ENCODE data around the gene CCDC197. TPM values are rescaled to one million over a fixed set of nuclear protein-coding genes. Genes with fewer than 3 reads are reported as not detected.

Gene CCDC197
- total and polyA plus RNA-seq, 3 donors from 2014 or later, result 5.6 to 31.0 (median 20.7) TPM

GRCh38 chr14:93964281-93964680 is 32.8 kb upstream of the CCDC197 start:
- H3K4me1 ChIP-seq, result no peaks in the 10 kb centered on the region
- H3K27ac ChIP-seq, result no peak overlapping the region
- intact Hi-C loops (cut with DNase I; ENCODE audit: low total_unique reads), result no loop called here
- no peaks in the 10 kb centered on the region for H3K9me3 ChIP-seq
- no peaks in the 10 kb centered on the region for H3K27me3 ChIP-seq
- no peak for TF ChIP-seq POLR2A (IDR thresholded peaks at IDR 0.05)
- TF ChIP-seq, protein P1, sequence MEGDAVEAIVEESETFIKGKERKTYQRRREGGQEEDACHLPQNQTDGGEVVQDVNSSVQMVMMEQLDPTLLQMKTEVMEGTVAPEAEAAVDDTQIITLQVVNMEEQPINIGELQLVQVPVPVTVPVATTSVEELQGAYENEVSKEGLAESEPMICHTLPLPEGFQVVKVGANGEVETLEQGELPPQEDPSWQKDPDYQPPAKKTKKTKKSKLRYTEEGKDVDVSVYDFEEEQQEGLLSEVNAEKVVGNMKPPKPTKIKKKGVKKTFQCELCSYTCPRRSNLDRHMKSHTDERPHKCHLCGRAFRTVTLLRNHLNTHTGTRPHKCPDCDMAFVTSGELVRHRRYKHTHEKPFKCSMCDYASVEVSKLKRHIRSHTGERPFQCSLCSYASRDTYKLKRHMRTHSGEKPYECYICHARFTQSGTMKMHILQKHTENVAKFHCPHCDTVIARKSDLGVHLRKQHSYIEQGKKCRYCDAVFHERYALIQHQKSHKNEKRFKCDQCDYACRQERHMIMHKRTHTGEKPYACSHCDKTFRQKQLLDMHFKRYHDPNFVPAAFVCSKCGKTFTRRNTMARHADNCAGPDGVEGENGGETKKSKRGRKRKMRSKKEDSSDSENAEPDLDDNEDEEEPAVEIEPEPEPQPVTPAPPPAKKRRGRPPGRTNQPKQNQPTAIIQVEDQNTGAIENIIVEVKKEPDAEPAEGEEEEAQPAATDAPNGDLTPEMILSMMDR (IDR thresholded peaks at IDR 0.05), result no peak
- no peak overlapping the region for H3K4me3 ChIP-seq
- H3K36me3 ChIP-seq (ENCODE audit: low read depth, missing control alignments), result no peaks in the 10 kb centered on the region
- 92 to 94% methylated on average over 10 of the region's 10 CpGs for WGBS, 2 donors
- DNase-seq, result no peak

DNA sequence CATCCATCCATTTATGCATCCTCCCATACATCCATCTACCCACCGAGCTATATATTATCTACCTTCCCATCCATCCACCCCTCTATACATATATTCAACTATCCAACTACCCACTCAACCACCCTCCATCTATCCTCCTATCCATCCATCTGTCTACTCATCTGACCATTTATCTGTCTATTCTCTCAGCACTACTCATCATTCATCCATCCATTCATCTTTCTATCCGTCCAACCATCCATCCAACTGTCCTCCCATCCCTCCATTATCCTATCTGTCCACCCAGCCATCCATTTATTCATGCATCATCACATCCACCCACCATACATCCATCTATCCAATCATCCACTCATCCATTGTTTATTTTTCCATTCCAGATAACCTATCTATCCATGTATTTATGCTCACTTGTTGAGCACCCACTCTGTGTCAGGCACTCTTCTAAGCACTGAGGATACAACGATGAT is 32.2 kb upstream of the CCDC197 start:
- no peaks in the 10 kb centered on the region for H3K27me3 ChIP-seq
- intact Hi-C loops (cut with DNase I; ENCODE audit: low total_unique reads), result no loop called here
- H3K4me3 ChIP-seq, result no peak overlapping the region
- no peak for DNase-seq
- 93 to 99% methylated on average over 3 of the region's 3 CpGs for WGBS, 2 donors
- H3K27ac ChIP-seq, result no peak overlapping the region
- no peaks in the 10 kb centered on the region for H3K9me3 ChIP-seq
- no peaks in the 10 kb centered on the region for H3K36me3 ChIP-seq (ENCODE audit: low read depth, missing control alignments)
- H3K4me1 ChIP-seq, result no peaks in the 10 kb centered on the region
- TF ChIP-seq, protein P1 (IDR thresholded peaks at IDR 0.05), result no peak
- no peak for TF ChIP-seq POLR2A (IDR thresholded peaks at IDR 0.05)

DNA sequence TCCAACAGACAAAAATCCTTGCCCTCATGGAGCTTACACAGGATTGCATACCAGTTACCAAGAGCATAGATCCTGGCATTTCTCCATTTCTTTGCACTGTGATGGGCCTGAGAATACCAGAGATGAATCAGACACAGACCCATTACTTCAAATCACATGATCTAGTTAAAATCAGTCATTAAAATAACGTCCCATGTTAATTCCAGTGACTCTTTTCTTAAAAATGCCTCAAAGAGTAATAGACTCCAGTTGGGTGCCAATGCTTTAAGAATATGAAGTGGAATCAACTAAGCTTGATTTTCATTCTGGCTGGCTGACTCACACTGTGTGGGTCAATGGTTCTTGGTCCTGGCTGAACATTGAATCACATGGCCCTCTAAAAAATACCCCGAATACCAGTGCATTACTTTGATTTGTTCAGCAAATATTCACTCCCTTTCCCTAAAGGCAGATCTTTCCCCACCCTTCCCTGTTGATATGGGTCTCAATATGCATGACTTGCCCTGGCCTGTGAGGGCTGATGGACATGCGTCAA is 31.7 kb upstream of the CCDC197 start:
- H3K36me3 ChIP-seq (ENCODE audit: low read depth, missing control alignments), result no peaks in the 10 kb centered on the region
- DNase-seq, result no peak
- no peak overlapping the region for H3K4me3 ChIP-seq
- WGBS, 2 donors, result 69 to 84% methylated on average over 3 of the region's 3 CpGs
- TF ChIP-seq, protein P1 (IDR thresholded peaks at IDR 0.05), result no peak
- no peak for TF ChIP-seq POLR2A (IDR thresholded peaks at IDR 0.05)
- H3K27me3 ChIP-seq, result no peaks in the 10 kb centered on the region
- intact Hi-C loops (cut with DNase I; ENCODE audit: low total_unique reads), result no loop called here
- H3K9me3 ChIP-seq, result no peaks in the 10 kb centered on the region
- H3K27ac ChIP-seq, result no peak overlapping the region
- no peaks in the 10 kb centered on the region for H3K4me1 ChIP-seq

- intact Hi-C loops (cut with DNase I; ENCODE audit: low total_unique reads), result no loop called here
Observed at GRCh38 chr14:93965946-93966474, 31.1 kb upstream of the CCDC197 start.

More at GRCh38 chr14:93965946-93966474, 31.1 kb upstream of the CCDC197 start:
- H3K4me1 ChIP-seq, result no peaks in the 10 kb centered on the region
- no peak overlapping the region for H3K27ac ChIP-seq
- H3K4me3 ChIP-seq, result no peak overlapping the region
- no peak for DNase-seq
- H3K27me3 ChIP-seq, result no peaks in the 10 kb centered on the region
- no peaks in the 10 kb centered on the region for H3K9me3 ChIP-seq
- 95 to 100% methylated on average over 2 to 3 of the region's 3 CpGs for WGBS, 2 donors
- TF ChIP-seq, protein P1 (IDR thresholded peaks at IDR 0.05), result no peak
- no peak for TF ChIP-seq POLR2A (IDR thresholded peaks at IDR 0.05)
- no peaks in the 10 kb centered on the region for H3K36me3 ChIP-seq (ENCODE audit: low read depth, missing control alignments)

Measured in testis (tissue), 3 donors.